HCT116 (cell line): ENCODE measurements around the gene KLHDC10. TPM values are rescaled to one million over a fixed set of nuclear protein-coding genes. Genes with fewer than 3 reads are reported as not detected.

Source experiments
- ATAC-seq: fragments of 200-7000 bp; cut with Tn5 transposase; 2 replicates; pipeline ENCODE4 v1.9.1; 2020; ENCODE audit warnings: mild to moderate bottlenecking, moderate library complexity
- BruUV-seq: library from RNA; stranded (reverse); fragments of 400-500 nt; replicated peaks from 2 replicates; lab custom pipeline; 2021; lab: Mats Ljungman, UMichigan
- CTCF ChIA-PET: fragments of 300-600 bp; sonication (Branson Sonifier 250); formaldehyde crosslinking; loops from one replicate; lab custom pipeline; 2021; ENCODE audit warnings: antibody characterized with exemption; lab: Charles Lee
- POLR2A ChIA-PET: fragments of 300-600, 350-600 bp; sonication (Branson Sonifier 250); formaldehyde crosslinking; loops from one replicate; lab custom pipeline; 2021; ENCODE audit warnings: antibody characterized with exemption; lab: Charles Lee
- RAD21 ChIA-PET, 2 experiments: fragments of 300-600 bp; sonication (Branson Sonifier 250); formaldehyde crosslinking; loops; one replicate each; lab custom pipeline; 2023; ENCODE audit warnings: low total read pairs in 2 of 2; ENCODE audit not compliant: uncharacterized antibody in 2 of 2, unreplicated experiment in 2 of 2, low non-redundant PET in 1 of 2; lab: Charles Lee
- DNase-seq: peaks from one replicate; pipeline ENCODE4 v3.0.0-alpha.2; 2010; ENCODE audit warnings: low read depth, low spot score
- H2AFZ ChIP-seq: fragments of 200-600 bp; shearing (Covaris generic), sonication (generic); 2 replicates; pipeline ENCODE4 v1.6.1; 2017; ENCODE audit warnings: low read depth, mixed run types, mixed read lengths, antibody characterized with exemption, low read length; ENCODE audit not compliant: poor library complexity, severe bottlenecking
- H3K27ac ChIP-seq: 2 replicates; pipeline ENCODE4 v1.5.1; 2012; ENCODE audit warnings: low read depth, low read length
- H3K27me3 ChIP-seq: fragments of 200-600 bp; sonication (generic); 2 replicates; pipeline ENCODE4 v1.6.1; 2016; ENCODE audit warnings: mixed run types, low read length, mixed read lengths; ENCODE audit not compliant: insufficient read depth
- H3K36me3 ChIP-seq, 2 experiments: fragments of 200-500 bp in 1 of 2; fragments of 200-600 bp in 1 of 2; sonication (Bioruptor generic) in 1 of 2; sonication (generic) in 1 of 2; 2 replicates each; pipeline versions ENCODE4 v1.5.1 to v1.6.1; 2014 to 2016; ENCODE audit warnings: low read length in 2 of 2, inconsistent platforms in 1 of 2, mixed read lengths in 1 of 2, mixed run types in 1 of 2; ENCODE audit not compliant: insufficient read depth in 2 of 2, control insufficient read depth in 1 of 2
- H3K4me1 ChIP-seq, 2 experiments: fragments of 200-600 bp in 1 of 2; sonication (generic) in 1 of 2; 2 replicates each; pipeline versions ENCODE4 v1.5.1 to v1.6.1; 2012 to 2017; ENCODE audit warnings: low read length in 2 of 2, inconsistent platforms in 1 of 2, mild to moderate bottlenecking in 1 of 2, mixed read lengths in 1 of 2, mixed run types in 1 of 2, moderate library complexity in 1 of 2; ENCODE audit not compliant: insufficient read depth in 2 of 2, control insufficient read depth in 1 of 2
- H3K4me2 ChIP-seq: fragments of 200-600 bp; sonication (generic); 2 replicates; pipeline ENCODE4 v1.6.1; 2017; ENCODE audit warnings: mixed run types, low read length, mixed read lengths
- H3K4me3 ChIP-seq, 2 experiments: fragments of 200-600 bp in 1 of 2; sonication (generic) in 1 of 2; replicated peaks in 1 of 2; 2 replicates each; pipeline ENCODE4 v1.5.1; 2011 to 2016; ENCODE audit warnings: low read length in 2 of 2, control low read depth in 1 of 2, low read depth in 1 of 2, mild to moderate bottlenecking in 1 of 2, mixed read lengths in 1 of 2, mixed run types in 1 of 2
- H3K79me2 ChIP-seq: fragments of 200-600 bp; sonication (generic); 2 replicates; pipeline ENCODE4 v1.6.1; 2017; ENCODE audit warnings: mild to moderate bottlenecking, mixed run types, low read length, moderate library complexity, mixed read lengths; ENCODE audit not compliant: insufficient read depth
- H3K9ac ChIP-seq: fragments of 200-600 bp; sonication (generic); 2 replicates; pipeline ENCODE4 v1.6.1; 2016; ENCODE audit warnings: low read length, mixed read lengths
- H3K9me2 ChIP-seq: fragments of 200-600 bp; sonication (generic), shearing (Covaris generic); 2 replicates; pipeline ENCODE4 v1.6.1; 2017; ENCODE audit warnings: mixed run types, mild to moderate bottlenecking, moderate library complexity; ENCODE audit not compliant: insufficient read depth
- H3K9me3 ChIP-seq, 2 experiments: fragments of 200-500 bp in 1 of 2; fragments of 200-600 bp in 1 of 2; sonication (Bioruptor generic) in 1 of 2; sonication (generic) in 1 of 2; 2 replicates each; pipeline ENCODE4 v1.6.1; 2014 to 2017; ENCODE audit warnings: low read length in 2 of 2, mixed read lengths in 2 of 2, inconsistent platforms in 1 of 2, low read depth in 1 of 2, mild to moderate bottlenecking in 1 of 2, mixed run types in 1 of 2, moderate library complexity in 1 of 2; ENCODE audit not compliant: control insufficient read depth in 1 of 2, insufficient read depth in 1 of 2
- H4K20me1 ChIP-seq: fragments of 200-600 bp; sonication (generic), shearing (Covaris generic); 2 replicates; pipeline ENCODE4 v1.6.1; 2017; ENCODE audit warnings: mixed run types, mild to moderate bottlenecking, moderate library complexity; ENCODE audit not compliant: insufficient read depth
- ATF3 ChIP-seq: IDR thresholded peaks from 2 replicates; pipeline ENCODE4 v1.6.1; 2012
- CEBPB ChIP-seq: IDR thresholded peaks from 2 replicates; pipeline ENCODE4 v1.6.1; 2012; ENCODE audit warnings: low read depth
- EZH2 ChIP-seq: fragments of 200-600 bp; sonication (generic); IDR thresholded peaks from 2 replicates; pipeline ENCODE4 v1.6.1; 2017; ENCODE audit warnings: antibody characterized with exemption, mixed run types
- FOSL1 ChIP-seq: IDR thresholded peaks from 2 replicates; pipeline ENCODE4 v1.6.1; 2012; ENCODE audit warnings: low read depth
- JUND ChIP-seq: IDR thresholded peaks from 2 replicates; pipeline ENCODE4 v1.6.1; 2012
- POLR2A ChIP-seq: IDR thresholded peaks from 2 replicates; pipeline ENCODE4 v1.7.0; 2011; ENCODE audit warnings: borderline replicate concordance; ENCODE audit not compliant: insufficient read depth, insufficient read length; ENCODE audit errors: extremely low read depth
- POLR2AphosphoS5 ChIP-seq: IDR thresholded peaks from 2 replicates; pipeline ENCODE4 v1.6.1; 2011; ENCODE audit warnings: mild to moderate bottlenecking, low read depth, low read length, moderate library complexity
- RAD21 ChIP-seq: IDR thresholded peaks from 2 replicates; pipeline ENCODE4 v1.6.1; 2012; ENCODE audit warnings: low read depth, mild to moderate bottlenecking
- REST ChIP-seq: IDR thresholded peaks from 2 replicates; pipeline ENCODE4 v1.6.1; 2012; ENCODE audit warnings: low read depth
- TCF7L2 ChIP-seq: IDR thresholded peaks from 2 replicates; pipeline ENCODE4 v1.7.0; 2011; ENCODE audit warnings: borderline replicate concordance, inconsistent platforms; ENCODE audit not compliant: insufficient read depth, insufficient read length; ENCODE audit errors: extremely low read depth
- ZBTB33 ChIP-seq: IDR thresholded peaks from 2 replicates; pipeline ENCODE4 v1.6.1; 2011; ENCODE audit warnings: mild to moderate bottlenecking, low read length, moderate library complexity; ENCODE audit not compliant: insufficient replicate concordance; ENCODE audit errors: extremely low read depth
- ZFX ChIP-seq: fragments of 450-650 bp; IDR thresholded peaks from 2 replicates; pipeline ENCODE4 v1.6.1; 2017
- ZNF274 ChIP-seq: fragments of 200-500 bp; sonication (Bioruptor generic); IDR thresholded peaks from 2 replicates; pipeline ENCODE4 v1.6.1; 2014; ENCODE audit warnings: mild to moderate bottlenecking, low read depth, low read length, inconsistent platforms
- intact Hi-C: fragments of 100-400 bp; cut with micrococcal nuclease; formaldehyde crosslinking; loops from 2 replicates; pipeline ENCODE4 v1.10.0; 2022
- total RNA-seq: library from RNA; stranded (reverse); gene quantifications from one replicate; pipeline ENCODE4 v1.2.1, GENCODE V29; 2021; ENCODE audit not compliant: unreplicated experiment

The KLHDC10 gene
- total RNA-seq, 1 experiment from 2014 or later = 25.8 TPM

- TF ChIP-seq TCF7L2 = no peak
These were observed 85.8 kb downstream of the KLHDC10 start (continued) for GRCh38 chr7:130156140-130156539.

- Histone ChIP-seq H3K9me2 (no peaks in the 10 kb centered on the region), H3K9me3 (no peaks in the 10 kb centered on the region), H3K27me3 (no peaks in the 10 kb centered on the region), H2AFZ (no peak overlapping the region)
- CTCF ChIA-PET = no interaction called here
- DNase-seq = no peak
- TF ChIP-seq ZFX (no peak), EZH2 (no peak), POLR2AphosphoS5 (no peak), RAD21 (no peak), REST (no peak), CEBPB (no peak), ATF3 (no peak), FOSL1 (no peak), JUND (no peak), ZBTB33 (no peak), ZNF274 (no peak), TCF7L2 (no peak), POLR2A (no peak)
- TF ChIP-seq, all 23 proteins: peak for 0
- ChIA-PET POLR2A (no interaction called here), RAD21 (no interaction called here)
- no peaks in the 10 kb centered on the region for H3K79me2 ChIP-seq
- intact Hi-C loops = loop anchor here (5.0 kb wide), 1 partner anchor 35 kb away; no protein-coding TSS in a partner anchor
- ATAC-seq = no peak
- no peak overlapping the region for H3K4me2 ChIP-seq
- no peak overlapping the region for H3K4me3 ChIP-seq
- no peak overlapping the region for H3K27ac ChIP-seq
- no peaks in the 10 kb centered on the region for H3K4me1 ChIP-seq
- BruUV-seq = no TSS peak
- H3K36me3 ChIP-seq = peaks cover 2 to 27% of the 10 kb centered on the region in 2 experiments; a peak in 1 of 4 replicates
- H3K9ac ChIP-seq = no peak overlapping the region
- H4K20me1 ChIP-seq = no peaks in the 10 kb centered on the region
These were observed 87.4 kb downstream of the KLHDC10 start for GRCh38 chr7:130157700-130158099.
